ENCODE data around the gene PTPN6. TPM values are rescaled to one million over a fixed set of nuclear protein-coding genes. Genes with fewer than 3 reads are reported as not detected.

Gene PTPN6
- total RNA-seq, 1 donor from 2014 or later = 6.0 TPM

GRCh38 chr12:7006639-7007038, 55.5 kb downstream of the PTPN6 start:
- Mint-ChIP-seq H3K27ac (no peak overlapping the region), H3K4me1 (no peaks in the 10 kb centered on the region), H3K4me3 (no peak overlapping the region), H3K27me3 (ENCODE audit: insufficient read depth, low read depth) (peaks cover under 1% of the 10 kb centered on the region), H3K9me3 (no peaks in the 10 kb centered on the region), H3K36me3 (peaks cover 6% of the 10 kb centered on the region)
- TF ChIP-seq CTCF (IDR thresholded peaks at IDR 0.05) = no peak
- TF ChIP-seq EZH2 (IDR thresholded peaks at IDR 0.05) = no peak
- no peak for TF ChIP-seq EZH2phosphoT487 (IDR thresholded peaks at IDR 0.05)
- H3K27ac ChIP-seq = no peak overlapping the region
- H3K27me3 ChIP-seq = no peaks in the 10 kb centered on the region
- no peak overlapping the region for H2AFZ ChIP-seq (replicated peaks)
- H3K4me2 ChIP-seq = no peak overlapping the region
- no peaks in the 10 kb centered on the region for H3F3A ChIP-seq (ENCODE audit: low read depth)
- no peaks in the 10 kb centered on the region for H3K9me3 ChIP-seq (ENCODE audit: low read depth)
- H3K9ac ChIP-seq = no peak overlapping the region
- peaks cover 5% of the 10 kb centered on the region for H3K79me2 ChIP-seq (ENCODE audit: low read depth)
- H4K20me1 ChIP-seq (ENCODE audit: low read depth) = no peaks in the 10 kb centered on the region
- H3K4me1 ChIP-seq = no peaks in the 10 kb centered on the region
- DNase-seq (ENCODE audit: low spot score) = no peak
- H3K36me3 ChIP-seq = no peaks in the 10 kb centered on the region
- no peak overlapping the region for H3K4me3 ChIP-seq

- Mint-ChIP-seq H3K27me3 (ENCODE audit: insufficient read depth, low read depth) (no peaks in the 10 kb centered on the region), H3K27ac (no peak overlapping the region), H3K4me3 (no peak overlapping the region), H3K4me1 (no peaks in the 10 kb centered on the region), H3K9me3 (no peaks in the 10 kb centered on the region), H3K36me3 (peaks cover 6% of the 10 kb centered on the region)
- Histone ChIP-seq H3K9me3 (ENCODE audit: low read depth) (no peaks in the 10 kb centered on the region), H4K20me1 (ENCODE audit: low read depth) (no peaks in the 10 kb centered on the region), H3K9ac (no peak overlapping the region), H3F3A (ENCODE audit: low read depth) (no peaks in the 10 kb centered on the region), H3K79me2 (ENCODE audit: low read depth) (peaks cover 5% of the 10 kb centered on the region), H3K4me3 (no peak overlapping the region), H3K4me2 (no peak overlapping the region), H3K4me1 (no peaks in the 10 kb centered on the region), H3K27ac (no peak overlapping the region), H2AFZ (replicated peaks) (no peak overlapping the region), H3K27me3 (no peaks in the 10 kb centered on the region), H3K36me3 (no peaks in the 10 kb centered on the region)
- DNase-seq (ENCODE audit: low spot score) = no peak
- TF ChIP-seq EZH2 (IDR thresholded peaks at IDR 0.05) (no peak), CTCF (IDR thresholded peaks at IDR 0.05) (no peak), EZH2phosphoT487 (IDR thresholded peaks at IDR 0.05) (no peak)
These were observed 57.7 kb downstream of the PTPN6 start for GRCh38 chr12:7008864-7009263.

GRCh38 chr12:7009512-7009911, 58.4 kb downstream of the PTPN6 start:
- peaks cover 6% of the 10 kb centered on the region for H3K36me3 Mint-ChIP-seq
- H3K27ac ChIP-seq = no peak overlapping the region
- H3K79me2 ChIP-seq (ENCODE audit: low read depth) = peaks cover 9% of the 10 kb centered on the region
- no peaks in the 10 kb centered on the region for H3K4me1 ChIP-seq
- H3K27me3 Mint-ChIP-seq (ENCODE audit: insufficient read depth, low read depth) = no peaks in the 10 kb centered on the region
- no peaks in the 10 kb centered on the region for H3K36me3 ChIP-seq
- H4K20me1 ChIP-seq (ENCODE audit: low read depth) = no peaks in the 10 kb centered on the region
- no peaks in the 10 kb centered on the region for H3K9me3 Mint-ChIP-seq
- no peak overlapping the region for H3K9ac ChIP-seq
- no peak overlapping the region for H3K27ac Mint-ChIP-seq
- H3K9me3 ChIP-seq (ENCODE audit: low read depth) = no peaks in the 10 kb centered on the region
- H3K27me3 ChIP-seq = no peaks in the 10 kb centered on the region
- no peak for DNase-seq (ENCODE audit: low spot score)
- TF ChIP-seq CTCF (IDR thresholded peaks at IDR 0.05) = no peak
- no peak for TF ChIP-seq EZH2 (IDR thresholded peaks at IDR 0.05)
- no peak for TF ChIP-seq EZH2phosphoT487 (IDR thresholded peaks at IDR 0.05)
- H3K4me3 ChIP-seq = no peak overlapping the region
- H3K4me3 Mint-ChIP-seq = no peak overlapping the region
- H3F3A ChIP-seq (ENCODE audit: low read depth) = no peaks in the 10 kb centered on the region
- no peaks in the 10 kb centered on the region for H3K4me1 Mint-ChIP-seq
- no peak overlapping the region for H3K4me2 ChIP-seq
- H2AFZ ChIP-seq (replicated peaks) = no peak overlapping the region

MicroRNA genes within 50 kb of the gene (microRNA counts, 767-probe panel; counts per million panel counts)
- microRNA hsa-miR-141-3p (460 counts per million, percentile 90 among the panel's probes with 10 or more counts), microRNA hsa-miR-200c-3p (6,526 counts per million, percentile 92 among the panel's probes with 10 or more counts)

Small RNAs within 50 kb of the gene (microRNA-seq; reads per million reads assigned to microRNA genes)
- gene MIR141 (39.6 reads per million, percentile 65 among the genes with 10 or more reads in this experiment), gene MIR200C (572 reads per million, percentile 90 among the genes with 10 or more reads in this experiment)

Small RNAs within 50 kb of the gene (small RNA-seq; reads per million reads assigned to genes)
- gene MIR141 = 0.64 reads per million, percentile 65 among the genes with 10 or more reads in this experiment
- 0.89 reads per million, percentile 75 among the genes with 10 or more reads in this experiment for gene MIR200C
- gene RNU7-1 = not detected
- 0.66 reads per million, percentile 66 among the genes with 10 or more reads in this experiment for gene SCARNA12

Other genes with a start within 250 kb of the PTPN6 start
- gene COPS7A, start 227.3 kb upstream of the PTPN6 start, total RNA-seq (ENCODE audit: low replicate concordance) = 24.5 and 41.8 TPM in 2 replicates
- gene MLF2, start 198.2 kb upstream of the PTPN6 start, total RNA-seq (ENCODE audit: low replicate concordance) = 120 and 164 TPM in 2 replicates
- gene PTMS, start 185.0 kb upstream of the PTPN6 start, total RNA-seq (ENCODE audit: low replicate concordance) = 134 and 608 TPM in 2 replicates
- gene LAG3, start 178.8 kb upstream of the PTPN6 start, total RNA-seq (ENCODE audit: low replicate concordance) = 0.45 and 2.9 TPM in 2 replicates
- gene CD4, start 161.8 kb upstream of the PTPN6 start, total RNA-seq (ENCODE audit: low replicate concordance) = 2.0 and 2.5 TPM in 2 replicates
- 10.0 and 27.6 TPM in 2 replicates for gene GPR162, start 129.5 kb upstream of the PTPN6 start, total RNA-seq (ENCODE audit: low replicate concordance)
- 14.1 and 52.6 TPM in 2 replicates for gene P3H3, start 122.9 kb upstream of the PTPN6 start, total RNA-seq (ENCODE audit: low replicate concordance)
- 2.7 and 7.6 TPM in 2 replicates for gene GNB3, start 110.4 kb upstream of the PTPN6 start, total RNA-seq (ENCODE audit: low replicate concordance)
- 62.1 and 73.5 TPM in 2 replicates for gene CDCA3, start 100.1 kb upstream of the PTPN6 start, total RNA-seq (ENCODE audit: low replicate concordance)
- 60.9 and 101 TPM in 2 replicates for gene USP5, start 99.2 kb upstream of the PTPN6 start, total RNA-seq (ENCODE audit: low replicate concordance)
- 1,038 and 1,695 TPM in 2 replicates for gene TPI1, start 83.8 kb upstream of the PTPN6 start, total RNA-seq (ENCODE audit: low replicate concordance)
- 0.65 and 6.6 TPM in 2 replicates for gene SPSB2, start 78.1 kb upstream of the PTPN6 start, total RNA-seq (ENCODE audit: low replicate concordance)
- gene LRRC23, start 46.5 kb upstream of the PTPN6 start, total RNA-seq (ENCODE audit: low replicate concordance) = 4.1 and 5.2 TPM in 2 replicates
- 82.2 and 136 TPM in 2 replicates for gene ENO2, start 36.8 kb upstream of the PTPN6 start, total RNA-seq (ENCODE audit: low replicate concordance)
- 8.9 and 28.7 TPM in 2 replicates for gene ATN1, start 23.4 kb upstream of the PTPN6 start, total RNA-seq (ENCODE audit: low replicate concordance)
- not detected in 2 replicates for gene RNU7-1, start 7.5 kb upstream of the PTPN6 start, total RNA-seq (ENCODE audit: low replicate concordance)
- gene C12orf57, start 7.3 kb upstream of the PTPN6 start, total RNA-seq (ENCODE audit: low replicate concordance) = 314 and 399 TPM in 2 replicates
- 214 and 291 TPM in 2 replicates for gene PHB2, start 19.3 kb downstream of the PTPN6 start, total RNA-seq (ENCODE audit: low replicate concordance)
- gene EMG1, start 19.6 kb downstream of the PTPN6 start, total RNA-seq (ENCODE audit: low replicate concordance) = 27.3 and 32.0 TPM in 2 replicates
- 18.1 and 32.6 TPM in 2 replicates for gene LPCAT3, start 67.1 kb downstream of the PTPN6 start, total RNA-seq (ENCODE audit: low replicate concordance)
- gene C1S, start 109.4 kb downstream of the PTPN6 start, total RNA-seq (ENCODE audit: low replicate concordance) = 0.56 and 2.1 TPM in 2 replicates
- 3.3 and 8.8 TPM in 2 replicates for gene C1R, start 141.1 kb downstream of the PTPN6 start, total RNA-seq (ENCODE audit: low replicate concordance)
- gene C1RL, start 157.9 kb downstream of the PTPN6 start, total RNA-seq (ENCODE audit: low replicate concordance) = 18.3 and 32.2 TPM in 2 replicates
- not detected in 2 replicates for gene RBP5, start 177.5 kb downstream of the PTPN6 start, total RNA-seq (ENCODE audit: low replicate concordance)
- 24.0 and 36.9 TPM in 2 replicates for gene CLSTN3, start 179.0 kb downstream of the PTPN6 start, total RNA-seq (ENCODE audit: low replicate concordance)
- 20.2 and 46.1 TPM in 2 replicates for gene PEX5, start 238.3 kb downstream of the PTPN6 start, total RNA-seq (ENCODE audit: low replicate concordance)

Measured in neural progenitor cell (in vitro differentiated cells).